ENCODE measurements around the gene HYAL4. TPM values are rescaled to one million over a fixed set of nuclear protein-coding genes. Genes with fewer than 3 reads are reported as not detected.
"Not testable (repeated sequence)": the region's sequence is repeated elsewhere in the genome, so short reads cannot be mapped to it uniquely, and the experiment has no call there.

The HYAL4 gene
- total RNA-seq, 1 donor = not detected

DNA sequence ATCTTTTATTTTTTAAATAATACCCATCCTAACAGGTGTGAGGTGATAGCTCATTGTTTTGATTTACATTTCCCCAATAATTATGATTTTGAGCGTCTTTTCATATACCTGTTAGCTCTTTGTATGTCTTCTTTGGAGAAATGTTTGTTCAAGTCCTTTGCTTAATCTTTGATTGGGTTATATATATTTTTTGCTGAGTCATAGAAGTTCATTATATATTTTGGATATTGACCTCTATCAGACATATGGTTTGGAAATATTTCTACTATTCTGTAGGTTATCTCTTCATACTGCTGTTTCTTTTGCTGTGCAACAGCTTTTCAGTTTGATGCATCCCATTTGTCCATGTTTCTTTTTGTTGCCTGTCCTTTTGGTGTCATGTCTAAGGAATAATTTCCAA, 23.6 kb upstream of the HYAL4 start:
- no peak for DNase-seq (ENCODE audit: low read depth)
- H3K4me3 ChIP-seq (ENCODE audit: low read depth, low read length) = no peak overlapping the region
- TF ChIP-seq, protein P1, sequence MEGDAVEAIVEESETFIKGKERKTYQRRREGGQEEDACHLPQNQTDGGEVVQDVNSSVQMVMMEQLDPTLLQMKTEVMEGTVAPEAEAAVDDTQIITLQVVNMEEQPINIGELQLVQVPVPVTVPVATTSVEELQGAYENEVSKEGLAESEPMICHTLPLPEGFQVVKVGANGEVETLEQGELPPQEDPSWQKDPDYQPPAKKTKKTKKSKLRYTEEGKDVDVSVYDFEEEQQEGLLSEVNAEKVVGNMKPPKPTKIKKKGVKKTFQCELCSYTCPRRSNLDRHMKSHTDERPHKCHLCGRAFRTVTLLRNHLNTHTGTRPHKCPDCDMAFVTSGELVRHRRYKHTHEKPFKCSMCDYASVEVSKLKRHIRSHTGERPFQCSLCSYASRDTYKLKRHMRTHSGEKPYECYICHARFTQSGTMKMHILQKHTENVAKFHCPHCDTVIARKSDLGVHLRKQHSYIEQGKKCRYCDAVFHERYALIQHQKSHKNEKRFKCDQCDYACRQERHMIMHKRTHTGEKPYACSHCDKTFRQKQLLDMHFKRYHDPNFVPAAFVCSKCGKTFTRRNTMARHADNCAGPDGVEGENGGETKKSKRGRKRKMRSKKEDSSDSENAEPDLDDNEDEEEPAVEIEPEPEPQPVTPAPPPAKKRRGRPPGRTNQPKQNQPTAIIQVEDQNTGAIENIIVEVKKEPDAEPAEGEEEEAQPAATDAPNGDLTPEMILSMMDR (IDR thresholded peaks at IDR 0.05; ENCODE audit: insufficient read depth, low read length) = no peak

DNA sequence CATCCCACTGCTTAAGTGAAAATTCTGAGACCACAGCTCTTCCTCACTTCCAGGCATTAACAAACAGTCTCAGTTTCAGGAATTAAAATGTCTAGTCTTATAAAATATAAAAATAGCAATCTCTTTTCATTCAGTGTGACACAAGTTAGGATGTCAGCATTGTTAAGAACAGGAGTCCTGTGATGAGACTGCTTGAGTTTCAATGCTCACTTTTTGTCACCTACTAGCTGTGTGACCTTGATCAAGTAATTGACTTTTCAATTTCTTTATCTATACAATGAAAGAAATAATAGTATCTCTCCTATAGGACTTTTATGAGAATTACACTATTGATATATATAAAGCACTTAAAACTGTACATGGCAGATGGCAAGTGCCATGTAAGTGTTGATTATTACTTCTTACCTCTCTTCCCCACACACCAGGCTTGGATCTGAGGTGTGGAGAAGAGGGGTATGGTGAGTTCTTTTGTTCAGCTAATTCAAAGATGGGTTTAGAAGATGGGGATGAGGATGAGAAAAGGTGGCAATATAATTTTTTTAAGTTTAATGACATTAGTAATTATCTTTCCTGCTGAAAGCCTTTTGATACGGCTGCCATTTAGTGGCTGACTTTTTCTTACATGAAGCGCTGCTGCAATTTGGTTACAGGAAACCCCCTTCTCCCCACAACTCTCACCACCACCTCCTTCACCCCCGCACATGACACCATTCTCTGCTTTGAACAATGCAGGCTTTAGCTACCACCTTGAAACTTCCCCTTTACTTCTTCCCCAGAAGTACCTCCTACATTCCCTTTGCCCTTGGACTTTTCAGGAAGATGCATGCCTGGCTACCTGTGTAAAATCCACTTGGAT, 20.8 kb upstream of the HYAL4 start:
- DNase-seq (ENCODE audit: low read depth) = no peak
- no peak overlapping the region for H3K4me3 ChIP-seq (ENCODE audit: low read depth, low read length)
- TF ChIP-seq, protein P1 (IDR thresholded peaks at IDR 0.05; ENCODE audit: insufficient read depth, low read length) = no peak

DNA sequence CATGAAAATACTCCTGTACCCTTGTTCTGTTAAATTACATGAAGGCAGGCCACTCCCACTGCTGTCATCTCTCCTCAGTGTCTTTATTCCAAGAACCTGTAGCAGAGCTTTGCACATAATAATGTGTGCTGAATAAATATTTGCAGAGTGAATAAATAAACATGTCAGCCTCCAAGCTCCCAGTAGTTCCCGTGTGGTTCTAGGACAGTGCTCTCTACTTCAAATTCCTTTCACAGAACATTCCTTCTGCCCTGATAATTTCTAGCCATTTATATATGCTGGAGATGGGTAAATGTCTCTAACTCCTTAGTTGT, 20.3 kb upstream of the HYAL4 start:
- DNase-seq (ENCODE audit: low read depth) = no peak
- TF ChIP-seq, protein P1 (IDR thresholded peaks at IDR 0.05; ENCODE audit: insufficient read depth, low read length) = no peak
- no peak overlapping the region for H3K4me3 ChIP-seq (ENCODE audit: low read depth, low read length)

DNA sequence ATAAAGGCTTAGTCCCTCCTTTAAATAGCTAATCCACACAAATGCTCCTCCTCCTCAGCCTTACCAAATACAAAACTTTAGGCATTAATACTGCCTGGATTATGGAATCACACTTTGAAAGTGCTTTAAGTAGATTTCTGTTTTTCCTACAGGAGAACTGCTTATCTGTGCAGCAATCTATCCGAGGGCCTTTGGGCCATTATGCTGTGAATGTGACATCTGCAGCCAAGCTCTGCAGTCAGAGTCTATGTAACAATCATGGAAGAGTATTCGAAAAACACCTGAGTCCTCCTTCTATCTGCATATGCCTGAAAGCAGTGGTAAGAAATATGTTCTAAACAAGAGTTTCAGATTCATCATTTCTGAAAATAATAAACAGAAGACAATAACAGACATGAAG, 16.2 kb upstream of the HYAL4 start:
- DNase-seq (ENCODE audit: low read depth) = no peak
- TF ChIP-seq, protein P1 (IDR thresholded peaks at IDR 0.05; ENCODE audit: insufficient read depth, low read length) = no peak
- H3K4me3 ChIP-seq (ENCODE audit: low read depth, low read length) = no peak overlapping the region

DNA sequence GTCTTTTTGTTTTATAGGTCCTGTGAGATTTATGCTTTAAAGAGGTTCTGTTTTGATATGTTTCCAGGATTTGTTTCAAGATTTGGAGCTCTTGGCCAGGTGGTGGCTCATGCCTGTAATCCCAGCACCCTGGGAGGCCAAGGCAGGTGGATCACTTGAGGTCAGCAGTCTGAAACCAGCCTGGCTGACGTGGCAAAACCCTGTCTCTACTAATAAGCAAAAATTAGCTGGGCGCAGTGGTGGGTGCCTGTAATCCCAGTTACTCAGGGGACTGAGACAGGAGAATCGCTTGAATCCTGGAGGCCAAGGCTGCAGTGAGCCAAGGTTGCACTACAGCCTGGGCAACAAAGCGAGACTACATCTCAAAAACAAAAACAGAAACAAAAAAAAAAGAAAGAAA, 8.3 kb upstream of the HYAL4 start:
- no peak for DNase-seq (ENCODE audit: low read depth)
- TF ChIP-seq, protein P1 (IDR thresholded peaks at IDR 0.05; ENCODE audit: insufficient read depth, low read length) = no peak

DNA sequence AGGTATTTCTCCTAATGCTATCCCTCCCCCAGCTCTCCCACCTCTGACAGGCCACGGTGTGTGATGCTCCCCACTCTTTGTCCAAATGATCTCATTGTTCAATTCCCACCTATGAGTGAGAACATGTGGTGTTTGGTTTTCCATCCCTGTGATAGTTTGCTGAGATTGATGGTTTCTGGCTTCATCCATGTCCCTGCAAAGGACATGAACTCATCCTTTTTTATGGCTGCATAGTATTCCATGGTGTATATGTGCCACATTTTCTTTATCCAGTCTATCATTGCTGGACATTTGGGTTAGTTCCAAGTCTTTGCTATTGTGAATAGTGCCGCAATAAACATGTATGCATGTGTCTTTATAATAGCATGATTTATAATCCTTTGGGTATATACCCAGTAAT, 5.9 kb upstream of the HYAL4 start:
- H3K4me3 ChIP-seq (ENCODE audit: low read depth, low read length) = not testable (repeated sequence)

More for the DNA sequence above, 8.3 kb upstream of the HYAL4 start:
- H3K4me3 ChIP-seq (ENCODE audit: low read depth, low read length) = no peak overlapping the region

DNA sequence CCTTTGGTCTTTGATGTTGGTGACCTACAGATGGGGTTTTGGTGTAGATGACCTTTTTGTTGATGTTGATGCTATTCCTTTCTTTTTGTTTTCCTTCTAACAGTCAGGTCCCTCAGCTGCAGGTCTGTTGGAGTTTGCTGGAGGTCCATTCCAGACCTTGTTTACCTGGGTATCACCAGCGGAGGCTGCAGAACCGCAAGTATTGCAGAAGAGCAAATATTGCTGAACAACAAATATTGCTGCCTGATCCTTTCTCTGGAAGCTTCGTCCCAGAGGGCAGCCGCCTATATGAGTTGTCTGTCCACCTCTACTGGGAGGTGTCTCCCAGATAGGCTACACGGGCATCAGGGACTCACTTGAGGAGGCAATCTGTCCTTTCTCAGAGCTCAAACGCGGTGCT, 827 bp upstream of the HYAL4 start:
- not testable (repeated sequence) for DNase-seq (ENCODE audit: low read depth); H3K4me3 ChIP-seq (ENCODE audit: low read depth, low read length)

More for the DNA sequence above, 5.9 kb upstream of the HYAL4 start:
- DNase-seq (ENCODE audit: low read depth) = not testable (repeated sequence)

DNA sequence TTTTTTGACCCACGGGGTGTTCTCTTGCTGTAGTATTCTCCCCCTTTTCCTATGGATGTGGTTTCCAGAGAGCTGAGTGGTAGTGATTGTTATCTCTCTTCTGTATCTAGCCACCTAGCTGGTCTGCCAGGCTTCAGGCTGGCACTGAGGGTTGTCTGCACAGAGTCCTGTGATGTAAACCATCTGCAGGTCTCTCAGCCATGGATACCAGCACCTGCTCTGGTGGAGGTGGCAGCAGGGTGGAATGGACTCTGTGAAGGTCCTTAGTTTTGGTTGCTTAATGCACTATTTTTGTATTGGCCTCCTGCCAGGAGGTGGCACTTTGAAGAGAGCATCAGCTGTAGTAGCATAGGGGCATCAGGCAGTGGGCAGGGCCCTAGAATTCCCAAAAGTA, 851 bp downstream of the HYAL4 start:
- TF ChIP-seq, protein P1 (IDR thresholded peaks at IDR 0.05; ENCODE audit: insufficient read depth, low read length) = no peak
- no peak overlapping the region for H3K4me3 ChIP-seq (ENCODE audit: low read depth, low read length)
- DNase-seq (ENCODE audit: low read depth) = no peak
